Measurements from ENCODE around the gene PIK3R3.
"Not testable (repeated sequence)": the region's sequence is repeated elsewhere in the genome, so short reads cannot be mapped to it uniquely, and the experiment has no call there.

The PIK3R3 gene

DNA sequence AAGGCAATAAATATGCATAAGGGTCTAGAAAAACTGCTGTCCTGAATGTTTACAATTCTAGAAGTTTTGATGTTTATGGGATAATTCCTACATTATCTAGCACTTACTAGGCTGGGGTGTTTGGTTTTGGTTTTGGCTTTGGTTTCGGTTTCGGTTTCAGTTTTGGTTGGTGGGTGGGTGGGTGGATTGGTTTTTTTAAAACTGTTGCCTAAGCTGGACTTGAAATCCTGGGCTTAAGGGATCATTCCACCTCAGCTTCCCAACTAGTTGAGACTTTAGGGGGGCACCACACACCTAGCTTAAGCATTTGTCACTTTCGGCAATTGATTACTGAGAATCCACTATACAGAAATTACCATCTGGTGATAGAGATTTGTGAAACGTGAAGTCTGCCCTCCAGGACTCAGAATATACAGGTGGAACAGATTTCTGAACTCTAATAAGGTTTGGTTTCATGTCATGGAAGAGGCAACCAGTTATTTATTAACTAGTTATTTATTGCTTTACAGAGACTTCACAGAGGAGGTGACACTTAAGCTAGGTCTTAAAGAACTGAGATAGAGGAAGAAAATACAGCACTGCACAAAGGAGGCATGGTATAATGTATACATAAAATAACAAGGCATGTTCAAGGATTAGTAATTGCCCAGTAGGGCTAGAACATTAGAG lies 69.6 kb downstream of the PIK3R3 start:
- DNase-seq: no peak

DNA sequence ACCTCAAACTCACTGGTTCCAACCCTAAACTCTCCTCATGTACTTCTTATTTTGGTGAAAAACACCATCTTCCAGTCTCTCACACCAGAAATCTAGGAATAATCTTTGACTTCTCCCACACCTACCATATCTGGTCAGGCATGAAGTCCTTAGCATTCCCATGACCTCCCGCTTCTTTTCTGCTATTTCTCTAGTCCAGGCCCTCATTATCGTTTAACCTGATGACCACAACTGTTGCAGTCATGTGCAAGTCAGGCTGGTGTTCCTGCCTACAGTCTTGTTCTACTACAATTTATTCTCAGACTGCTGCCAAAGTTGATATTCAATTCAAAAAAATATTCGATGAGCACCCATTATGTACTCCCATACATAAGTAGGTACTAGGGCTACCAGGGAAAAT lies 71.3 kb downstream of the PIK3R3 start:
- no peak for DNase-seq

DNA sequence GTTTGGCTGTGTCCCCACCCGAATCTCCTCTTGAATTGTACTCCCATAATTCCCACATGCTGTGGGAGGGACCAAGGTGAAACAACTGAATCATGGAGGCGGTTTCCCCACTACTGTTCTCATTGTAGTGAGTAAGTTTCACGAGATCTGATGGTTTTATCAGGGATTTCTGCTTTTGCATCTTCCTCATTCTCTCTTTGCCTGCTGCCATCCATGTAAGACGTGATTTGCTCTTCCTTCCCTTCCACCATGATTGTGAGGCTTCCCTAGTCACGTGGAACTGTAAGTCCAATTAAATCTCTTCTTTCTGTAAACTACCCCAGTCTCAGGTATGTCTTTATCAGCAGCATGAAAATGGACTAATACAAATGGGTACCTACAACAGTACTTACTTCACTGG lies 73.5 kb downstream of the PIK3R3 start:
- DNase-seq: no peak

DNA sequence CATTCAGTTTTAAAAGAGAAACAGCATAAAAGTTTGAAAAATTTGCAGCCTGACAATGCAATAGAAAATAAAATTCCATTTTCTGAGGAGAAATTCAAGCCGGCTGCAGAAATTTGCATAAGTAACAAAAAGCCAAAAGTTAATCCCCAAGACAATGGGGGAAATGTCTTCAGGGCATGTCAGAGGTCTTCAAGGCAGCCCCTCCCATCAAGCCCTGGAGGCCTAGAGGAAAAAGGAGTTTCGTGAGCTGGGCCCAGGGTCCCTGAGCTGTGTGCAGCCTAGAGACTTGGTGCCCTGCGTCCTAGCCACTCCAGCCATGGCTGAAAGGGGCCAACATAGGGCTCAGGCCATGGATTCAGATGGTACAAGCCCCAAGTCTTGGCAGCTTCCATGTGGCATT lies 74.6 kb downstream of the PIK3R3 start:
- DNase-seq: no peak

DNA sequence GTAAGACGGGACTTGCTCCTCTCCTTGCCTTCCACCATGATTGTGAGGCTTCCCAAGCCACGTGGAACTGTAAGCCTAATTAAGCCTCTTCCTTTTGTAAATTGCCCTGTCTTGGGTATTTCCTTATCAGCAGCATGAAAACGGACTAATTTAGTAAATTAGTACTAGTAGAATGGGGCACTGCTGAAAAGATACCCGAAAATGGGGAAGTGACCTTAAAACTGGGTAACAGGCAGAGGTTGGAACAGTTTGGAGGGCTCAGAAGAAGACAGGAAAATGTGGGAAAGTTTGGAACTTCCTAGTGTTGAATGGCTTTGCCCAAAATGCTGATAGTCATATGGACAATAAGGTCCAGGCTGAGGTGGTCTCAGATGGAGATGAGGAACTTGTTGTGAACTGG lies 75.2 kb downstream of the PIK3R3 start:
- not testable (repeated sequence) for DNase-seq

DNA sequence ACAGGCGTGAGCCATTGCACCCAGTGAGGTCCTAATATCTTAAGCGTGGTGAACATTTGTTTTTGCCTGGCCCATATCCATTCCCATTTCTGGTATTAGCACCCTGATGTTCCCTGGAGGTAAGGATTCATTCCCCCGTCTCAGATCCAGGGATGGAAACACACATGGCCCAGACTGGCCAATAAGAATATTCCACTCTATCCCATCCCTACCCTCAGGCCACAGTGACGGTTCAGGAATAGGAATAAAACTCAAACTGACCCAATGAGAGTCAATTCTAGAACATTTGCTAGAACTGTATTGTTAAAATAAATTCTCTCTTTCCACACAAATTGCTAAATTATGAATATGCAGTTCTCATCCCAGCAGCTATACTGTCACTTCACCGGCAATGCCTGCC lies 76.1 kb downstream of the PIK3R3 start:
- DNase-seq: no peak

DNA sequence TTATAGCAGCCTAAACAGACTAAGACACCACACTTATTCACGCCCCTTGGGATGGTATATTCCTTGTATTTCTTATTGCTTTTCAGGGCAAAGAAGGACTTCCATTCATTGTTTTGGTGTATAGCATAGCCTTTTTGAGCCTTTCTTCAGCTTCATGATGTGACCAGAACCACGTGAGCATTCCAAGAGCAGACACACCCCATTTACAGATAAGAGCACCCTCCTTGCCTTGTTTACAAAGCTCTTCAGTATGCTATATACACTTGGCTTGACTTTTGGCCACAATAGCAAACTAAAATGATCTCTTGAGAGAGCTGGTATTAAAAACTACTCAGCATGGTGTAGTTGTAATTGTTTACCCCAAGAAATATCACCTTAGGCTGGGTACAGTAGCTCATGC lies 78.7 kb downstream of the PIK3R3 start:
- DNase-seq: no peak

DNA sequence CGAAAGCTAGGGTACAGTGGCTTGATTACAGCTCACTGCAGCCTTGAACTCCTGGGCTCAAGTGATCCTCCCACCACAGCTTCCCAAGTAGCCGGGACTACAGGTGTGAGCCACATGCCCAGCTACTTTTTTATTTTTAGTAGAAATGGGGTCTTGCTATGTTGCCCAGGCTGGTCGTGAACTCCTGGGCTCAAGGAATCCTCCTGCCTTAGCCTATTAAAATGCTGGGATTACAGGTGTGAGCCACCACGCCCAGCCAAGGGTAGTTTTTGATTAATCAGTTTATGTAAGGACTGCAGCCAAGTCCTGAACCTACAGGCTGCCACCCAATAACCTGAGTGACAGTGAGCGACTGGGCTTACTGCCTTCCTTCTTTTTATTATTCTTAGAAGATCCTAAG lies 88.3 kb downstream of the PIK3R3 start:
- DNase-seq: no peak

DNA sequence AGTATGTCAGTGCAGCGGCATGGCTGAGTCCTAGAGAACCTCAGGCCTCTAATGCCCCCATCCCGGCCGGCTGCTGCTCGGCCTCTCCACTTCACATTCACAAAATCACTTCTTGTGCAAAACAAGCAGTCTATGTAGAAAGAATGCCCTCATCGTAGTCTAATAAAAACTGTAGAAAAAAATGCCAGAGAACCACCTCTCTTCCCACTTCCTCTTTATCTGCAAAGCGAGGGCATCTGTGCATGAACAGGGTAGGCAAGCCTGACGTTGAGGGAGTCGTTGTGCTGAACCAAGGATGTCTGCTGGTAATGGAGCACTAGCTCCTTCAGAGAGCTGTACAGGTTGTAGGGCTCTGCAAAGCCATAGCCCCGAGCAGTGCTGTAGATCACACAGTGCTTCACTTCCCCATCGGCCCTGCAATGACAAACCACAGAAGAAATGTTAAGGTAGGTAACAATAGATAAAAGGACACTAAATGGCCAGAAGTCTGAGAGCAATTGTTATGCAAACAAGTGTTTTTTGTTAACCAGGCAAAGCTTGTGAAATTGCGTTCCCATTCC lies 88.9 kb downstream of the PIK3R3 start:
- no peak for DNase-seq

DNA sequence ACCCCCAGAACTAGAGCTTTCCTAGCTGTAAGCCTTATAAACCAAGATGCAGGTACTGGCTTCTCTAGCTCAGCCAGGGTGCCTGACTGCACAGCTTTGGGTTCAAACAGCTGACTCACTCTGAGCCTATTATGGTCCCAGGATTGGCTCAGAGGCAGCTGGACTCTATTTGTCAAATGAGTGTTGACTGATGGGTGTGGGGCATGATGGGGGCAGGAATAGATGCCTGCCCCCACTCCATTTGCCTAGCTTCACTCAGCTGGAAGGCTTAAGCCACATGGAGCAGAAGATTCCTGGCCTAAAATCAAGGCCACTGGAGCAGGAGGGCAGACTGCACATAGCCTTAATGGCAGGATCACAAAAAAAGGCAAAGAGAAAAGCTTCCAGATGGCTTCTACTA lies 90.5 kb downstream of the PIK3R3 start:
- DNase-seq: peak; percentile 83

DNA sequence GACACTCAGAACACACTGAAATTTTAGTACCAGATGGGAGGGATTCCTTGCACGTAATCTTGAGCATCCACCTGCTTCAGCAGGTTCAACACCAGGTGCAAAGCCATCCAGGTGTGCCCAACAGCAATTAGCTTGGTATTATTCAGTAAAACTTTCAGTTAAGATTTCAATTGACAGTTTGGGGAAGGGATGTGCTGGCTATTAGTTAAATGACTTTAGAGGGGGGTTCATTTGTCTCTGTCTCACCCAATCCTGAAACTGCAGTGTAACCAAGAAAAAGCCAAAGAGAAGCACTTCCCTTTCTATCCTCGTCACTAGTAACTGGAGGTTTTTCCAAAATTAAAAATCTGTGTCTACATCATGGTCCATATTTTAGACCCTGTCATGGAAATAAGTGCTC lies 90.9 kb downstream of the PIK3R3 start:
- peak; percentile 48 for DNase-seq

DNA sequence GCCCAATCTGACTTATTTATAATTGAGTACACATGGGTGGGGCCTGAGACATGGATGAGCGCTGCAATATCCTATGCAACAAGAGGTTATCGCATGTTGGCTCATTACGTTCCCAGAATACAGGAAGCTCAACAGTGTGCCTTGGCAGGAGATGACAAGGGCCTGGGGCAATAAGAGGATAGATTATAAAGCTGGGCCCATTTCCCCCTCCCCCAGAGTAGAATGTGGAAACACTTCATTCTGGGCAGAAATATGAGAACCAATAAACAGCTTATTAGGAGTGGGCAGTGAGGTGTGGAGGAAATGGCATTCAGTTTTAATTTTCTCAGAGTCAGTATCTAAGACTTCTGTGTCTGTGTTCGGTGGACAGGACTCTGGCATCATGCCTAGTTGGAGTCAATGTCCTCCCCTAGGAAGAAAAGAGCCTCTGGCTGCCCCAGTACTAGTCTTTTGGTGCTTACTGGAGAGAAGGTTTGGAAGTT lies 92.8 kb downstream of the PIK3R3 start:
- DNase-seq: no peak

DNA sequence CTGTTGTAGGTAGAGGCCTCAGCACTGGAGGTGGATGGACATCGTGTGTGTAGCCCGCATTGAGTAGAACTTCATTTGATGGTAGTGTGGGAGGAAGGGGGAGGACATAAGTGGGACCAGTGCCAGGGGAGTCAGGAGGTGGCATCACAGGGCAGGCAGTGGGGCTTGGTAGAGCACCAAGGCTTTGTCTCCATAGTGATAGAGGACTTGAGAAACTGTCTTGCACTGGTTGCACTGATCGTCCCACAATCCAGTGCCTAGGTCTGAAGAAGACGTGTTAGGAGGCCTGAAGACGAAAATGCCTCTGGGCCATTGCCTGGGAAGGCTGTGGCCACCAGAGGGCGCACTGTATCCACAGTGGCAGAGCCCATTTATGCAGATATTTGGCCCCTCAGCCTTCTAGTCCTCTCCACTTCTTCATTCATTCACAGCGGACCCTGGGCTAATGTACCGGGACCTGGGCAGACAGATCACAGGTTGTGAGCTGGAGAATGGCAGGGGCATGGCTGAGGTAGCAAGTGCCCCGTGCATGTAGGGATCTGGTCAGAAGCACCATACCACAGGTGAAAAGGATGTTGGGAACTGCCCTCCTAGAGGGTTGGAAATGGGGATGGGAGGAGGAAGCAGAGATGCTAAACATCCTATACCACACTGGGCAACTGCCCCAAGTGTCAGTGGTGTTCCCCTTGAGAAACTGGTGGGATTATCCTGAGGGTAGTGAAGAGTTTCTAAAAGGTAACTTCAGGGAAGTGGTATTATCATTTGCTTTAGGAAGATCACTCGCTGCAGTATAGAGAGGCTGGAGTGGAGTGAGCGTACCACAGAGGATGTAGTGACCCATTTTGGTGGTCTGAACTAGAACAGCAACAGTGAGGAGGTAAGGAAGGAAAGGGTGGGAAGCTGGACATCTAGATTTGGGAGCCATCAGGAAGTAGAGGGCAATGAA lies 95.3 kb downstream of the PIK3R3 start:
- peak; percentile 79 for DNase-seq

DNA sequence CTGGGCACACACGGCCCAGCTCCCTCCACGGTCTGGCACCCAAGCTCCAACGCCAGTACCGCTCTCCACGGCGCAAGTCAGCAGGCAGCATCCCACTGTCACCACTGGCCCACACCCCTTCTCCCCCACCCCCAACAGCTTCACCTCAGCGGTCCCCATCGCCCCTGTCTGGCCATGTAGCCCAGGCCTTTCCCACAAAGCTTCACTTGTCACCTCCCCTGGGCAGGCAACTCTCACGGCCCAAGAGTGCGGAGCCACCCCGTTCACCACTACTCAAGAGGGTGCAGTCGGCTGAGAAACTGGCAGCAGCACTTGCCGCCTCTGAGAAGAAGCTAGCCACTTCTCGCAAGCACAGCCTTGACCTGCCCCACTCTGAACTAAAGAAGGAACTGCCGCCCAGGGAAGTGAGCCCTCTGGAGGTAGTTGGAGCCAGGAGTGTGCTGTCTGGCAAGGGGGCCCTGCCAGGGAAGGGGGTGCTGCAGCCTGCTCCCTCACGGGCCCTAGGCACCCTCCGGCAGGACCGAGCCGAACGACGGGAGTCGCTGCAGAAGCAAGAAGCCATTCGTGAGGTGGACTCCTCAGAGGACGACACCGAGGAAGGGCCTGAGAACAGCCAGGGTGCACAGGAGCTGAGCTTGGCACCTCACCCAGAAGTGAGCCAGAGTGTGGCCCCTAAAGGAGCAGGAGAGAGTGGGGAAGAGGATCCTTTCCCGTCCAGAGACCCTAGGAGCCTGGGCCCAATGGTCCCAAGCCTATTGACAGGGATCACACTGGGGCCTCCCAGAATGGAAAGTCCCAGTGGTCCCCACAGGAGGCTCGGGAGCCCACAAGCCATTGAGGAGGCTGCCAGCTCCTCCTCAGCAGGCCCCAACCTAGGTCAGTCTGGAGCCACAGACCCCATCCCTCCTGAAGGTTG lies 97.6 kb downstream of the PIK3R3 start:
- DNase-seq: no peak

DNA sequence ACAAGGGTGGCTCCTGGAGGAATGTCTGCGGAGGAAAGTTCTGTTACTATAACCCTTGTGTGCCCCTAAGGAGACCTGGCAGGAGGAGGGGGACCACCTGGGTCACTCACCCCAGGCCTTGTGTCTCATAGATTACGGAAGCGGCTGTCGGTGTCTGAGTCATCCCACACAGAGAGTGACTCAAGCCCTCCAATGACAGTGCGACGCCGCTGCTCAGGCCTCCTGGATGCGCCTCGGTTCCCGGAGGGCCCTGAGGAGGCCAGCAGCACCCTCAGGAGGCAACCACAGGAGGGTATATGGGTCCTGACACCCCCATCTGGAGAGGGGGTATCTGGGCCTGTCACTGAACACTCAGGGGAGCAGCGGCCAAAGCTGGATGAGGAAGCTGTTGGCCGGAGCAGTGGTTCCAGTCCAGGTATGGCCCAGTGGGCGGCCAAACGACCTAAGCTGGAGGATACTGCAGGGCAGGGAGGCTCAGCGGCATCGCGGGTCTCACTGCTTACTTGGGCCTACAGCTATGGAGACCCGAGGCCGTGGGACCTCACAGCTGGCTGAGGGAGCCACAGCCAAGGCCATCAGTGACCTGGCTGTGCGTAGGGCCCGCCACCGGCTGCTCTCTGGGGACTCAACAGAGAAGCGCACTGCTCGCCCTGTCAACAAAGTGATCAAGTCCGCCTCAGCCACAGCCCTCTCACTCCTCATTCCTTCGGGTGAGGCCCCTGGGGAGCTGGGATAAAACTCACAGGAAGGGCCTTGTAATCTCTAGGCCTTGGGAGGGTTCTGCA lies 101.4 kb downstream of the PIK3R3 start:
- no peak for DNase-seq

DNA sequence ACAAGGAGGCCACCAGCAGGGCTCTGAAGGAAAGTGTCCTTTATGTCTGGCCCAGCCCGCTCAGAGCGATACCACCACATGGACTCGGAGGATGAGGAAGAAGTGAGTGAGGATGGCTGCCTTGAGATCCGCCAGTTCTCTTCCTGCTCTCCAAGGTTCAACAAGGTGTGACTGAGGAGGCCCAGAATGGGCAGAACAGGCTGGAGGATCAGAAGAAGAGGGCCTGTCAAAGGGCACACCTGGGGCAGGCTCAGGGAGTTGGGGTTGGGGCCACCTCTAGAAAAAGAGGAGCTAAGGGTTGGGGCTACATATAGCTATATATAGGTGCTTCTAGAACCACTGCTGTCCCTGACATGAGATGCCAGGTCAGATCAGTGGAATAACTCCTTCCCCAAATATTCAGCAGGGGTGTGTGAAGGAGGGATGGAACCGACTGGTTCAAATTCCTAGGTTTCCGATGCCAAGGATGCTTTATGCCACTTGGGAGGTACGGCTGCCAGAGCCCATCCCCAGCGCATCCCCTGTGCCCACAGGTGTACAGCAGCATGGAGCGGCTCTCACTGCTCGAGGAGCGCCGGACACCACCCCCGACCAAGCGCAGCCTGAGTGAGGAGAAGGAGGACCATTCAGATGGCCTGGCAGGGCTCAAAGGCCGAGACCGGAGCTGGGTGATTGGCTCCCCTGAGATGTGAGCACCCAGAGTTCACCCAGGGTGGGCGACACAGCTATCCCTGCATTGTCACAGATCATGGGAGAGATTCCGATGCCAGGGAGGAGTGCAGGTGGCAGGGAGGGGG lies 102.2 kb downstream of the PIK3R3 start:
- DNase-seq: no peak

DNA sequence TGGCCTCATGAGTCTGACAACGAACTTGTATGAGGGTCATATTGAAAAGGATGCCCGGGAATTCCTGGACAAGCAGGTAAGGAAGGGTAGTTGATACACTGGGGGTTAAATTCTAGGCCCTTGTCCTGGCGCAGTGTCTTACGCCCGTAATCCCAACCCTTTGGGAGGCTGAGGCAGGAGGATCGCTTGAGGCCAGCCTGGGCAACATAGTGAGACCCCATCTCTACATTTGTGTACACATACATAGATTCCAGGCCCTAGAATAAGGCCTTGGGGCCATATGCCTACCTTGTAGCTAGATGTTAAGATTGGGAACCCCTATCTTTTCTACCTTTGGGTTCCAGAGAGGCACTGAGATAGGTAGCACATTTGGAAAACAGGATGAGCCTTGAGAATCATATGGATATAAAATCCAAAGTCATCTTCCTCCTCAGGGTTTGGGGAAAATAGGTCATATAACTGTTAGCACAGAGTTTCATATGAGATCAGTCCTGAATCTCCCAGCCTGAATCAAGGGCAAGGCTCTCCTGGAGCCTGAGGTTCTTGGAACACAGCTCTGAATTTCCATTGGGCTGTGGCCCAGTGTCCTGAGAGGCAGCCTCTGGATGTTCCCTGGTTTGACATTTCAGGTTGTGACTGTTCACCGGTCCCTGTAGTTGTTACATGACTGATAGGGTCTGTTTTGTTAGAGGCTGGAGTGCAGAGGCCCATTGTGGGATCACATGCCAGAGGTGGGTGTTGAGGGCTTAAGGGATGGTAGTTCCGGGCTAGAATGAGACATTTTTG lies 104.4 kb downstream of the PIK3R3 start:
- no peak for DNase-seq

DNA sequence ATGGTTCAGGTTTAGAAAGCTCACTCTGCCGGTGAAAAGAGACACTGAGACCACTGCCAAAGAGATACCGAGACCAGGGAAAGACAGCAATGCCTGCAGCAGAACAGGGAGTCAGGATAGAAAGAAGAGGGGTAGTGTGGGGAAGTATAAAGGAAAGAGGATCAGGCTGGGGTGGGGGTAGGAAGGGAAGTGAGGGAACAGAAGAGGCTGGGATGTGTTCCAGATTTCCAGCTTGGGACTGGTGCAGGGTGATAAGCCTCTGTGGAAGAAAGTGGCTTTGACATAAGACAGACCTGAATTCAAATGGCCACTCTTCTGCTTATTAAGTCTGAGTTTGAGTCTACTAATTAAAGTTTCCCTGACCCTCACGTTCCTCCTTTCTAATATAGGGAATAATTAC lies 105.9 kb downstream of the PIK3R3 start:
- DNase-seq: no peak

DNA sequence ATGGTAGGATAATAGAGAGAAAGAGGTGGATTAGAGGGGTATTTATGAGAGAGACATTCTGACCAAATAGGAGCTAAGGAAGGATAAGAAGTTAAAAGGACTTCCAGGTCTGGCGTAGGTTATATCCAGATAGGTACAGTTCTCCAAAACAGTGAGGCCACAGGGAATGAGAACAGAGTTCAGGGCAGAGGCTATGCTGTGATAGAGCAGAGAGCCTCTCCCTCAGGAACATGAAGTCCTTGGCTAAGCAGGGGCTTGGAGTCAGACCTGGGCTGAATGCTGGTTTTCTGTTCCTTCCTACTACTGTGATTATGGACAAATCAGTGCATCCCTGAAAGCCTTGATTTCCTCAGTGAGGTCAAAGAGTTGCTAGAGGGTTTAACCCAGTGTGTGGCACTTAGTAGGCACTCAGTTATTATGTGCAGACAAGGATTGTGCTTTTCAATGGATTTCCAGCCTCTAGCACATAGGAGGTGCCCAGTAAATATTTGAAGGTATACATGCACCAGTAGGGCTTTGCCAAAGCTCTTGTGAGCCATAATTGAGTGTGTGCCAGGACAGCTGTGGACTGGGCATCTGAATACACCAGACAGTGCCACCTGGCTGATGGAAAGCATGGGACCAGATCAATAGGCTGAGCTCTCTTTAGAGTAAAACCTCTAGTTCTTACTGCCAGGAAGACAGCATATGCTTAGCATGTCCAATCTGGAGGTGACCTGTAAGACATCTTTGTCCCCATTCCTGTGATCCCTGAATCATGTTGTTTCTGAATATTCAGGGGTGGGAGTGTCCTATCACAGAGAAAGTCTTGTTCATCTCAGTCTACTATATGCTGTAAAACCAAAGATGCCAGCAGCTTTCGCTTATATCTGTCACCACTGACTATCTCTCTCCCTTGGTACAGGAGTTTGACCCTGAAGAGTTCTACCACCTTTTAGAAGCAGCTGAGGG lies 111.1 kb downstream of the PIK3R3 start:
- DNase-seq: no peak

Measured in NCI-H2171 treated with DMSO at 0.1 percent for 48 hours (cell line).